Stimulated activated CD4-positive, alpha-beta T cell treated with anti-CD3 and anti-CD28 coated beads, Interleukin-15, amount 100 ng/mL, for 1 hour (primary cell): ENCODE data around the gene SIX2.

Experiments used
- DNase-seq, 2 donors: peaks; one replicate each; pipeline ENCODE4 v3.0.0-alpha.2; 2020; ENCODE audit warnings: low read depth in 1 of 2, low spot score in 1 of 2

SIX2 gene

DNA sequence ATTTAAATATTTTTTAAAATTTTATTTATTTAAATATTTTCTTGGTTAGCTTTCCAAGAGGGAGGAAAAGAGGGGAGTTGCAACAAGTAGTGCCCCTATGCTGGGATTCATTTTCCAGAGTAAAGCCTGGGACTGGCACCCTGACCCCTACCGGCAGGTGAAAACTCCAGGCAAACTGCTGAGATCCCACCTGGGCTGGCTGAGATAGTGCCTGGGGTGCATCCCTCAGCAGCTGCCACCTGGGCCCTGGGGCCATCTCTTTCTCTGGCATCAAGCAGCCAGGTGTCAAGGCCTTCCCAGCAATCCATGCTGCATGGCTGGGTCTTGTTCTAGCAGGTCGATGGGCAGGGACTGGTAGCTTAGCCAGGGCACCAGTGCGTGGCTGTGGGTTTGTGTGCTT is 6.6 kb downstream of the SIX2 start:
- DNase-seq: no peak

GRCh38 chr2:45001869-45002385 is 7.3 kb downstream of the SIX2 start:
- no peak for DNase-seq

- DNase-seq: no peak
Measured at GRCh38 chr2:45000921-45001868, 8.1 kb downstream of the SIX2 start.

DNA sequence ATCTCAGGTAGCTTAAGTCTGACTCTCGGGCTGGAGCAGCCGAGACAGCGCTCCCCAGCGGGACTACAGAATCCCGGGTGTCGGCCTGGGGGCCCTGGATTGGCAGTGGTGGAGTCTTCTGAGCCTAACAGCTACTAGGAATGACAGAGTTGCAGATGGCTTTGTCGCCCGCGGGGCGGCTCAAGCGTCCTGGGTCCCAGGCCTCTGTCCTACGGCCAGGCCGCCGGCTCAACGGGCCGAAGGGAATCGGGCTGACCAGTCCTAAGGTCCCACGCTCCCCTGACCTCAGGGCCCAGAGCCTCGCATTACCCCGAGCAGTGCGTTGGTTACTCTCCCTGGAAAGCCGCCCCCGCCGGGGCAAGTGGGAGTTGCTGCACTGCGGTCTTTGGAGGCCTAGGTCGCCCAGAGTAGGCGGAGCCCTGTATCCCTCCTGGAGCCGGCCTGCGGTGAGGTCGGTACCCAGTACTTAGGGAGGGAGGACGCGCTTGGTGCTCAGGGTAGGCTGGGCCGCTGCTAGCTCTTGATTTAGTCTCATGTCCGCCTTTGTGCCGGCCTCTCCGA is 8.8 kb downstream of the SIX2 start:
- DNase-seq: no peak

DNA sequence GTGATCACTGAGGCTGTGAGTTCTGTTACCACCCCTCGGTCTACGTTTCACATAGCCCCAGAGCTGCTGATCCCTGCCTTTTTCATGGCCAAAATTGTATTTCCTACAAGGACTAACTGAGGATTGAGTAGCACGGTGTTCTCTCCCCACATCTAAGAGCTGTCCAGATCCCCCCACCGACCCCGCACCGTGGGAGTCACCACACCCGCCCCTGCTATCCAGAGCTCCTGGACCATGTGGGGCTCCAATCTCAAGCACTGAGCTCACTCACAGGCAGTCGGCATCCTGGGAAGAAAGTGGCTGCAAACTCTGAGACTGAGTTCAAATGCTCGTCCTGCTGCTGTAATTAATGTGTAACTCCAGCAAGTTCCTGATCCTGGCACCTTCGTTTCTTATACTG is 9.7 kb downstream of the SIX2 start:
- no peak for DNase-seq

- DNase-seq: no peak
Measured at GRCh38 chr2:44997963-44998362, 11.3 kb downstream of the SIX2 start.

GRCh38 chr2:44996356-44996755 is 12.9 kb downstream of the SIX2 start:
- no peak for DNase-seq

DNA sequence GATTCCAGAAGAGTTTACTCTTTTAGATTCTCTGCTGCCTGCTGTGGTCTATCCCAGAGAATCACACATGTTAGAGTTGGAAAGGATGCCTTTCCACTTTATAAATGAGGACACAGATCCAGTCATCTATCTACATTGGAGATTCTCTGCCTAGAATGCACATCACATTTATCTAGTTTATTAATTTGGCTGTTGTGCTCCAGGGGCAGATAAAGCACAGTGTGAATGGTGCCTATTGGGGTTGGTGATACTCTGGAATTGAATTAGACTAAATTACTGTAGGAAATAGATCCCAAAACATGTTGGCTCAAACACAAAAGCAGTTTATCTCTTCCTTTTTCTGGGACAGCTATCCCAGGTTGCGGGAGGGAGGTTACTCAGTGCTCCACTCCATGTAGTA is 14.9 kb downstream of the SIX2 start:
- no peak for DNase-seq

- DNase-seq: no peak
Measured at GRCh38 chr2:44989176-44989575, 20.1 kb downstream of the SIX2 start.

DNA sequence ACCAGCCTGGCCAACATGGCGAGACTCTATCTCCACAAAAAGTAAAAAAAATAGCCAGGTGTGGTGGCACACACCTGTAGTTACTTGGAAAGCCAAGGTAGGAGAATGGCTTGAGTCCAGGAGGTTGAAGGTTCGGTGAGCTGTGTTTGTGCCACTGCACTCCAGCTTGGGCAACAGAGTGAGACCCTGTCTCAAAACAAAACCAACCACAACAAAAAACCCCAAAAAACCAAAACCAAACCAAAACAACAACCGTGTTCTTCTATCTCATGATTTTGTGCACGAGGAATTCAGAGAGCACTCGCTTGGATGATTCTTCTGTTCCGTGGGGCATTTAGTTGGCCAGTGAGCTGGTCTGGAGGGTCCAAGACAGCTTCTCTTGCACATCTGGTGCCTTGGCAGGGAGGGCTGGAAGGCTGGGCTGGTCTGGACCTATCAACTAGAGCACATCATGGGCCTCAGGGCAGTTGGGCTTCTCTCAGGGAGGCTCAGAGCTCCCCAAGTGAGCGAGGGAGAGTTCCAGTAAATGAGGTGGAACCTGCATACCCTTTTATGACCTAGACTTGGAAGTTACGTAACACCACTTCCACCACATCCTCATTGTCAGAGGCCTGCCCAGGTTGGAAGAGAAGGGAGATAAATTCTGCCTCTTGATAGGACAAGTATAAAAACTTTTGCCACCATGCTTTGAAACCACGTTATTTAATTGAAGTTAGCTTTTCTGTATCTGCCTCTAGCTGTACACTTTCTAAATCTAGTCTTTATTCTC is 25.2 kb downstream of the SIX2 start:
- DNase-seq: no peak

DNA sequence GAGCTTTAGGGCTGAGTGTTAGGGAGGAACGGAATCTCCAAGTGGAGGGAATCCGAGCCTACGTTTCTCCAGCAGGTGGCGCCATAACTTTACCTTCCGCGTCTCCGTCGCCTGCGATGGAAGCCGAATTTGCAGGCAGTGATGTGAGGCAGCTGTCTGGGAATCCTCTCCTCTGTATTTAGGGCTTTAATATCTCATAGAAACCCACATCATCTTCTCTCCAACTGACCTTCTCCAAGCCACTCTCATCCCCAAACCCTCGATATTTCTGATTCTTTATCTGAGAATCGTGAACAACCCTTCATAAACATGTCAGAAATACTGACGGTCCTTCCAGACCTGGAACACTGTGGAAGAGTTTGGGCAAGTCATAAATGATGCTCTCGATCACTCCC is 27.5 kb downstream of the SIX2 start:
- DNase-seq: peak; percentile 21 to 51

DNA sequence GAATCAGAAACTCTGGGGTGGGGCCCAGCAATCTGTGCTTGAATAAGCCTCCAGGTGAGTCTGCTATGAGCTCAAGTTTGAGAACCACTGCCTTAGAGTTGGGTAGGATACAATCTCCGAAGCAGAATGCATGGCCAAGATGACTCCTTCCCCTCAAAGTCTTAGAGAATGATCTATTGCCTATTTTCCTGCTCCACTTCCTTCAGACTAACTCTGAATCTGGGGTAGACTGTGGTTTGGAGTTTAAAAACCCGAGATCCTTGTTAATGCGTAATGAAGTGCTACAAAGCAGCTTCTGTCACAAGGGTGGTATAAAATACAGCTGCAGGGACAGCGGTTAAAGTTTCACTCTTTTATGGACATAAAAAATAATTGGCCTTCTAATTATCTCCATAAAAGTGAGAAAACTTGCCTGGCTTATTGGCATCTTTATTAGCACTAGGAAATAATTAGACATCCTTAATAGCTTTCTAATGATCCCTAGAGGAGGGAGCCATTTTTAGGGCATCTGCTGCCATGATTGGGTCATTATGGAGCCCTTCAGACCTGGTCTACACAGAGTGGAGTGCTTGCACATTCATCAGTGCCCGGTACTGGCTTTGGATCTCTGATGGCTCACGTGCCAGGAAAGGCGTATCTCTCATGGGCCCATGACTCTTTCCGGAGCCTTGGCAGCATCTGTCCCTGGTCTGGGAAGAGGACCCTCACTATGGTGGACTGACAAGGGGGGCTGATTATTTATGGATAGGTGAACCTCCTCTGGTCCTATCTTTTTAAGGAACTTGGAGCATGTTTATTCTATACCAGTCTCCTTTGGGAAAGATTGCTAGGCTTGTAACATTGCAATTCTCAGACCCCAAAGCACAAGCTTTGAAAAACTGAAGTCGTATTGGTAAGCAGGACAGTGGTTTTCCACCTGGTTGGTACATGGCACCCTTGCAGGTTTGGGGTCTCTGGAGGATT is 28.2 kb downstream of the SIX2 start:
- DNase-seq: no peak

DNA sequence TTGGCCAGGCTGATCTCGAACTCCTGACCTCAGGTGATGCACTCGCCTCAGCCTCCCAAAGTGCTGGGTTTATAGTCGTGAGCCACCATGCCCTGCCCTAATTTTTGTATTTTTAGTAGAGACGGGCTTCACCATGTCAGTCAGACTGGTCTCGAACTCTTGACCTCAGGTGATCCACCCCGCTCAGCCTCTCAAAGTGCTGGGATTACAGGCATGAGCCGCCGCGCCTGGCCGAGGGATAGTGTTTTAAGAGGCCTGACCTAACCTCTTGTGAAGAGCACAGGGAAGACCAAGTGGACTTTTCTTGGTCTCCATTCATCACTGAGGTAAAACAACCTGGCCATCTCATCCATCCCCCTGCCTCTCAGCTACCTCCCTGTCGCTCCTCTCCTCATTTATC is 29.7 kb downstream of the SIX2 start:
- DNase-seq: no peak

GRCh38 chr2:44975571-44976450 is 33.4 kb downstream of the SIX2 start:
- no peak for DNase-seq

DNA sequence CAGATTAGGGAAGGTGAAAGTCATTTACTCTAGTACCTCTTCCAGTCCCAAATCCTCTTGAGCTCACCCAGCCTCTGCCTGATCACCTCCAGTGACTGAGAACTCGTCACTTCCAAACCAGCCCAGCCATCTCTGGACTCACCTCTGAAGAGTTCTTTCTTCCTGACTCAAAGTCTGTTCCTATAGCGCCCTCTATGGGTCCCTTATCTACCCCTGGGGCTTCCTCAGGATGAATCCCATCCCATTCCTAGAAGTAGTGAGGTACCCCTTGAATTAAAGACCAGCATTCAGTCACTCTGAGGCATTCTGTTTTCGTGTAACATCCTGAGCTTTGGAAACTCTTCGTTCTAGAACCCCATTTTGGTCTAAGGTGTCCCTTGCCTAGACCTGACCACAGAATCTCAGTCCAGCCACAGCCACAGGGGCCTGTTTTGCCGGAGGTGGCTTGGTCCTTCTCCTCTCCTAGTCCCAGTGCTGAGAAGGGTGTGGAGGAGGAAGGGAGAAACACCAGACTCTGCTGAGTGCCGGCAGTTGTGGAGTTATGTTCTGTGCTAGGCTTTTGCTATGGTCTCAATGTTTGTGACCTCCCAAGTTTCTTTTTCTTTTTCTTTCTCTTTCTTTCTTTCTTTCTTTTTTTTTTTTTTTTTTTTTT is 35.1 kb downstream of the SIX2 start:
- DNase-seq: no peak

- no peak for DNase-seq
Measured at GRCh38 chr2:44972771-44973535, 36.3 kb downstream of the SIX2 start.

DNA sequence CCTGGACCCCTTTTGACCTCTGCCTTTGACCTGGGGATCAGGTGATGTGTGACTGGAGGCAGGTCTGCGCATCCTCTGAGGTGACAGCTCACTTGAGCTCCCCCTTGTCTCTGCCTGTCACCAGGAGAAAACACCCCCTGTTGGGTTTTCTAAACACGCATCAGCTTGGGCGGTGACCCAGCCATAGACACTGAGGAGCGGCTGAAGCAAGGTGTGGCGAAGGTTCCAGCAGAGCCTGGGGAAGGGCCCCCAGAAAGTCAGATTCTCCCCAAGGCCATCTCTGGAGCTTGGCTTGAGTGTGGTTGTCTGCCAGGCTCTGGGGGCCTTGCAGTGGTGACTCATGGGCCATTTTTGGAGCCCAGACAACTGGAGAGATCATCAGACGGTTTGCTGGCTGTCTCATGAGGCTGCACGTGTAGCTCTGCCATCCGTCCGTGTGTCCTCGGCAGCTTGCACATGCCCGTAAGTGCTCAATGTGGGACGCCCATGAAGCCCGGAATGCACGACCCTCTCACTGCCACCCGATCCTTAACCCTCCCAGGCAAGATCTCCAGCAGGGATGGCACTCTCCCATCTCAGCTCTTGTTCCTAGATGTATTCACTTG is 38.3 kb downstream of the SIX2 start:
- DNase-seq: no peak

GRCh38 chr2:44969936-44970335 is 39.3 kb downstream of the SIX2 start:
- DNase-seq: no peak
